Epithelial cell of esophagus (primary cell): Measurements from ENCODE around the gene ATP5IF1.

Source experiments
- DNase-seq: peaks from one replicate; pipeline ENCODE4 v3.0.0; 2010; ENCODE audit warnings: low read depth
- H3K4me3 ChIP-seq: 2 replicates; pipeline ENCODE4 v1.5.1; 2011; ENCODE audit warnings: mild to moderate bottlenecking, low read length, control low read depth
- CTCF ChIP-seq: IDR thresholded peaks from 2 replicates; pipeline ENCODE4 v1.5.1; 2011; ENCODE audit warnings: low read depth, mild to moderate bottlenecking, low read length, control low read depth, inconsistent platforms; ENCODE audit not compliant: insufficient read depth; ENCODE audit errors: missing control alignments

The ATP5IF1 gene

GRCh38 chr1:28236656-28237322 lies 865 bp downstream of the ATP5IF1 start:
- no peak for DNase-seq
- H3K4me3 ChIP-seq: peak overlapping the region; percentile 94
- TF ChIP-seq CTCF: no peak

DNA sequence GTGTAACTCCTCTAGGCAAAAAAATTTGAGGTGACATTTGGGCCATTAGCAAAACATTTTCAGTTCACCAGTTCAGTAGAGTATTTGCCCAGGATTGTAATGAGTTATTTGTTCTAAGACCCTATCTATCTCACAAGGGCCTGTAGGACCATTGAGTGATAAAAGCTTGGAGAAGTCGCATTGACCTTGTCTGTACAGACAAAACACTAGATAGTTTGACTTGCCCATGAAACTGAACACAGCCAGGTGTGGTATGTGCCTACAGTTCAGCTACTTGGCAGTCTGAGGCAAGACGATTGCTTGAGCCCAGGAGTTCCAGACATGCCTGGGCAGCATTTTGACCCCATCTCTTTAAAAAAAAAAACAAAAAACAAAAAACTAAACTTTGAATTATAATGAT lies 3.1 kb downstream of the ATP5IF1 start:
- no peak for TF ChIP-seq CTCF
- peak; percentile 39 for DNase-seq
- no peak overlapping the region for H3K4me3 ChIP-seq

- DNase-seq: peak; percentile 55
- H3K4me3 ChIP-seq: no peak overlapping the region
- no peak for TF ChIP-seq CTCF
Measured at GRCh38 chr1:28240024-28240423, 4.1 kb downstream of the ATP5IF1 start.

- H3K4me3 ChIP-seq: no peak overlapping the region
- DNase-seq: peak; percentile 93
- no peak for TF ChIP-seq CTCF
Measured at GRCh38 chr1:28241638-28242241, 5.8 kb downstream of the ATP5IF1 start.

GRCh38 chr1:28243685-28244311 lies 7.9 kb downstream of the ATP5IF1 start:
- no peak overlapping the region for H3K4me3 ChIP-seq
- DNase-seq: peak; percentile 37
- TF ChIP-seq CTCF: no peak

- DNase-seq: no peak
- H3K4me3 ChIP-seq: no peak overlapping the region
- no peak for TF ChIP-seq CTCF
Measured at GRCh38 chr1:28244549-28245251, 8.8 kb downstream of the ATP5IF1 start.
